GM21786 (cell line): ENCODE data around the gene AGPAT2.

ENCODE experiments used
- ATAC-seq: cut with Tn5 transposase; IDR thresholded peaks from one replicate; pipeline ENCODE4 v1.9.1; 2021; ENCODE audit not compliant: unreplicated experiment

AGPAT2 gene

DNA sequence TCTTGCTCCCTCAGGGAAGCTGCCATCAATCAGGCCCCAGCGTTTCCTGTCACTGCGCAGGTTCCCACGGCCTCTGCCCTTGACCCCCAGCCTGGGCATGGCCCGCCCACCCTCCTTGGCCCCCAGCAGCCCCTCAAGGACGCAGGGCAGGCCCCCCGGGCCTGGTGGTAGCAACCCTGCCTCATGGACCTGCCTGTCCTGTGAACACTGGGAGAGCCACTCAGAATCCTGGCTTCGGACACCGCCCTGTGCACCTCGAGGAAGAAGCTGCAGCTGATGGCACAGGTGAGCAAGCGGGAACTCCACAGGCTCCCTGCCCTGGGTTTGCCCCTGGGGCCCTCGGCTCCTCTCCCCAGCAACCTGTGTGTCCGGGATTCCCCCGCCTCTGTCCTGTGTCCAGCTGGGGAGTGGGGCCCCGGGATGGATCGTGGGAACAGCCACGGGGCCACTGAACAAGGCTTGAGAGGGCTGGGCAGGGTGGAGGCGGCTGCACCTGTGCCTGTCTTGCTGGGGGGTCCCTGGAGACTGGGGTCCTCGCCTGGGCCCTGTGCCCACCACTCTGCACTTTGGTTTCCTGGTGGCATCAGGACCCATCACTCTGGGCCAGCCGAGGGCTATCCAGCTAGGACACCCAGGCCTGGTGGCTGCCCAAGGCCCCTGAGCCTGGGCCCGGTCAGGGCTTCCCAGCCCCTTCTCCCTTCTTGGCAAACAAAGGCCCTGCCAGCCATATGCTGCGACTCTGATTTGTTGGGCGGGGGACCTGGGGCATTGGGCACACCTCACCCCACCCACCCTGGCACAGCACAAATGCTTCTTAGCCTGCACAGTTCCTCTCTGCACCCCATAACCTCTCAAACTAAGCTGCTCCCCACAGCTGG is 58.0 kb downstream of the AGPAT2 start:
- ATAC-seq = no peak

DNA sequence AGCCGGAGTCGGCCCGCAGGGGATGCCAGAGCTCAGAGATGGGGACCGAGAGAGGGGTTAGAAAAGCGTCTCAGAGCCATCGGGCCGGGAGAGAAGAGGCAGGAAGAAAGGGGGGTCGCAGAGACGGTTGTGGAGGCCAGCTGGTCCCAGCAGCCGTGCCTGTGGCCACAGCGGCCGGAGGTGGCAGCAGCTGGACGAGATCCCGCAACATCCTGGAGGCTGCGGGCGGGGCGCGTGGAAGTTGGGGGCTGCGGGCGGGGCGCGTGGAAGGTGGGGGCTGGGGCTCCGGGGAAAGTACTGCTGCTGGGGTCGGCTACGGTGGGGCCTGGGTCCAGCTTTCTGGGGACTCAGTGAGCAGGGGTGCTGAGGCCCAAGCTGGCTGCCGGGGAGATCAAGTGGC is 59.0 kb downstream of the AGPAT2 start:
- ATAC-seq = no peak

DNA sequence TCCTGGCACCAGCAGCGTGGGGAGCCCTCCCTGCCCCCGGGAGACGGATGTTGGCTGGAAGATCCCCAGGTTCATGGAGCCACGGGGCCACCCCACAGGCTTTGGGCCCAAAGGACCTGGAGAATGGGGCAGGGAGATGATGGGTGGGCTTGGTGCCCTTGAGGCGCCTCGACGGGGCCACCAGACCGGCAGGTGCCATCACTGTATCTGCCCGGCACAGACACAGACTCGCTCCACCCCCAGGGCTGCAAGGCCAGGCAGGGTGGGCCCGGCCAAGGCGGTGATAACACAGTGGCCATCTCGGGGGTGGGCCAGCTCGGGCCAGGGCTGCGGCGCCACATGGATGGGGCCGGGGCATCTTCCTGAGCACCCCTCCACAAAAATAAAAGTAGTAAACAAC is 59.6 kb downstream of the AGPAT2 start:
- no peak for ATAC-seq

GRCh38 chr9:136626740-136627642 is 60.3 kb downstream of the AGPAT2 start:
- ATAC-seq = no peak

- ATAC-seq = no peak
These were observed 61.1 kb downstream of the AGPAT2 start for GRCh38 chr9:136626066-136626725.

DNA sequence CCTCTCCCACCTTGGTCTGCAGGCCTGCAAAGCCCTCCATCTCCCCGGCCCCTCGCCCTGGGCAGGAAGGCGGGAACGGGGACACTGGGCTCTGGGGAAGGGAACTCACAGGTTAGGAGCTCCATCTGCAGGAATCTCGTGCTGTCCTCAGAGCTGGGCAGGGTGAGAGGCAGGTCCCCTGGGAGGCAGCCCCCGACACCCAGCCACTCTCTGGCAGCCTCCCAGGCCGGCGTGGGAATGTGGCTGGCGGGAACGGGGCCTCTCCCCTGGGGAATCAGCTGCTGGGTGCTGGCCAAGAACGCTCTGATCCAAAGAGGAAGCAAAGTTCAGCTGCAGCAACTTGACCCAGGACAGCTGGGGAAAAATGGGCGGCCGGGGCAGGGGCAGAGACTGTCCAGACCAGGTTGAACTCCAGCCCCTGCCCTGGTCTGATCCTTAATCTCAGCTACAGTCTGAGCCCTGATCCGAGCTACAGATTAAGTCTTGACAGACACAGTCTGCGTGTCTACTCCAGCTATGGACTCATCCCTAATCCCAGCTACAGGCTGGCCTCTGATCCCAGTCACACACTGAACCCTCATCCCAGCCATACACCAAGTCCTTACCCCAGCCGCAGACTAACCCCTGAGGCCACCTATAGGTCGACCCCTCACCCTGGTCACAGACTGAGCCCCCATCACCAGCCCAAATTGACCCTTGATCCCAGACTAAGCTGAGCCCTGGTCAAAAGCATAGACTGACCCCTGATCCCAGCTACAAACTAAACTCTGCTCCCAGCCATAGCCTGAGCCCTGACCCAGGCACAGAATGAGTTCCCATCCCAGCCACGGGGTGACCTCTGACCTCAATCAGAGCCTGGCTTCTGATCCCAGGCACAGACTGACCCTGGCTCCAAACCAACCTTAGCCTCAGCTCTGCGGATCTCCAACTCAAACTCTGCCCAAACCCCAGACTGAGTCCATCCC is 61.9 kb downstream of the AGPAT2 start:
- no peak for ATAC-seq

- ATAC-seq = no peak
These were observed 62.9 kb downstream of the AGPAT2 start for GRCh38 chr9:136624184-136624951.

DNA sequence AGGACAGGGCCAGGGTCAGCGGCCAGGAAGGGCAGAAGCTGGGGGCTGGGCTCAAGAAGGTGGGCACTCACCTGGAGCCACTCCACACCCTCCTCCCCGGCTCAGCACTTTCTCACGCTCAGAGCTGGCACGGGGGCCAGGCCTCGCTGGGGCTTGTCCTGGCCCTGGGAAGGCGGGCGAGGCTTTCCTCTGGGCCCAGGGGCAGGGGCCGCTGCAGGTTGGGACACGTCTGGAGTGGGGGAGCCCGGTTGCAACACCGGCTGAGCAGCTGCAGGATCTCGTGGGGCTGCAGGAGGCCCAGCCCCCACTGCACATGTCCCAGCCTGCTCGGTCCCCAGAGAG is 63.4 kb downstream of the AGPAT2 start:
- ATAC-seq = no peak
